ENCODE measurements around the gene FBRSL1. TPM values are rescaled to one million over a fixed set of nuclear protein-coding genes. Genes with fewer than 3 reads are reported as not detected.
A peak's percentile ranks its signal among the peaks of the same experiment; 100 is the strongest.

The FBRSL1 gene
- total and polyA plus RNA-seq, 9 of the 15 experiments (the other 6 are each of a cell fraction or from before 2014, with no cell fraction given) = 0.24 to 129 (median 7.3) TPM

DNA sequence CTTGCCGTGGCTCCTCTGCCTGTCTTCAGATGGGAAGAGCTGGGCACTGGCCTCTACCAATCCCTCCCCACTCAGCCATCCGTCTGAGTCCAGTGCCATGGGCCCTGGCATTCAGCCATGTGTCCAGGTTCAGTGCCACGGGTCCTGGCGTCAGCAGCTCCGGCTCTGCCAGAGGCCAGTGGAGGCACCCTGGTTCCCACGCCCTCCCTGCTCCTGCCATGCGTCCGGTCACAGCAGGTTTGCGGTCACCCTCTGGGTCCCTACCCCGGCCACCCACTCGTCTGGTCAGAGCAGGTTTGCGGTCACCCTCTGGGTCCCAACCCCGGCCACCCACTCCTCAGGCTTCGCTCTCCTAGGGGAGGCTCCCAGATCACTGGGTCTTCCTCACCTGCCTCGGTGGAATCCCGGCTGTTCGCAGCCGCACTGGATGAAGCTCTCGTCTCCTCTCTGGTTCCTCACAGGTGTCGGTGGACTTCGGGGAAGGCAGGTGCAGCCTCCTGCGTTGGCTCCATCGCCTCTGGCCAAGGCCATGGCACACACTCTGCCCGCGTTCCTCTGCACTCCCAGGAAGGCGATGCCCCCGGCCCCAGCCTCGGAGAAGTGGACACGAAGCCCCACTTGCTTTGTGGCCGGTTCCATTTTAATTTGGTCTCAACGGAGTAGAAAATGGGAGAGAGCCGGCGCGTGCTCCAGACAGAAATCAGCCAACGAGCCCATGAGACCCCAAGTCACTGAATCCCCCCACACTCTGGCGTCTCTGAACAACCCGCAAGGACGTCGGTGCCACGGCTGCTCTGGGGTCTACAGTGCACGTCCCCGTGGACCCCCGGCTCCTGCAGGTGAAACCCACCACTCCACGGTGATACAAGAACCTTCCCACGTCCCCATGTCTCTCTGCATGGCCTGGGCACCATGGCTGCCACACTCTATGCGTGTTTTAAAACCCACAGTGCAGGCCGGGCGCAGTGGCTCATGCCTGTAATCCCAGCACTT is 47.8 kb upstream of the FBRSL1 start:
- Histone ChIP-seq H3K9ac (ENCODE audit: insufficient read depth in 1 of 2, low read depth in 2 of 2, low read length in 2 of 2) (no peak overlapping the region), H3K27ac (ENCODE audit: extremely low read depth, low read depth, low read length) (no peak overlapping the region), H3K27me3 (ENCODE audit: control insufficient read depth in 2 of 2, insufficient read depth in 2 of 2, low read length in 2 of 2) (peaks cover 7 to 50% of the 10 kb centered on the region in 2 experiments; a peak in 4 of 5 replicates), H3K79me2 (ENCODE audit: control insufficient read depth, insufficient read depth, low read length) (no peaks in the 10 kb centered on the region), H3K4me2 (ENCODE audit: insufficient read depth, low read length) (no peak overlapping the region), H3K9me1 (ENCODE audit: control insufficient read depth, insufficient read depth, low read length) (no peaks in the 10 kb centered on the region), H3K4me3 (no peak overlapping the region), H3K36me3 (ENCODE audit: control insufficient read depth, insufficient read depth, low read length) (no peaks in the 10 kb centered on the region), H2AFZ (ENCODE audit: low read depth, low read length) (no peak overlapping the region), H4K20me1 (replicated peaks; ENCODE audit: control insufficient read depth, insufficient read depth, low read length) (no peaks in the 10 kb centered on the region), H3K9me3 (replicated peaks; ENCODE audit: control insufficient read depth, insufficient read depth, low read depth, low read length) (peaks cover 2% of the 10 kb centered on the region; the same call in 1 of the 2 replicates), H3K4me1 (replicated peaks in 1 of 2; ENCODE audit: control insufficient read depth in 2 of 2, insufficient read depth in 2 of 2, low read length in 2 of 2) (peaks cover 0 to 42% of the 10 kb centered on the region in 2 experiments; a peak in 3 of 5 replicates)
- DNase-seq (ENCODE audit: extremely low read depth in 1 of 4, low spot score in 3 of 4) (no peak), ATAC-seq (no peak), FAIRE-seq (no peak)
- ChIA-PET CTCF (ENCODE audit: low intra/inter-chr PET ratio) (no interaction called here), POLR2A (no interaction called here)
- no peak for TF ChIP-seq SMARCA5 (IDR thresholded peaks at IDR 0.05)
- TF ChIP-seq POLR2G (IDR thresholded peaks at IDR 0.05; ENCODE audit: low read depth, low read length) = peak; percentile 18
- TF ChIP-seq HMG20B (CRISPR knock-in tag; IDR thresholded peaks at IDR 0.05) = no peak
- no peak for TF ChIP-seq NCOR1 (IDR thresholded peaks at IDR 0.05)
- TF ChIP-seq, protein P1, sequence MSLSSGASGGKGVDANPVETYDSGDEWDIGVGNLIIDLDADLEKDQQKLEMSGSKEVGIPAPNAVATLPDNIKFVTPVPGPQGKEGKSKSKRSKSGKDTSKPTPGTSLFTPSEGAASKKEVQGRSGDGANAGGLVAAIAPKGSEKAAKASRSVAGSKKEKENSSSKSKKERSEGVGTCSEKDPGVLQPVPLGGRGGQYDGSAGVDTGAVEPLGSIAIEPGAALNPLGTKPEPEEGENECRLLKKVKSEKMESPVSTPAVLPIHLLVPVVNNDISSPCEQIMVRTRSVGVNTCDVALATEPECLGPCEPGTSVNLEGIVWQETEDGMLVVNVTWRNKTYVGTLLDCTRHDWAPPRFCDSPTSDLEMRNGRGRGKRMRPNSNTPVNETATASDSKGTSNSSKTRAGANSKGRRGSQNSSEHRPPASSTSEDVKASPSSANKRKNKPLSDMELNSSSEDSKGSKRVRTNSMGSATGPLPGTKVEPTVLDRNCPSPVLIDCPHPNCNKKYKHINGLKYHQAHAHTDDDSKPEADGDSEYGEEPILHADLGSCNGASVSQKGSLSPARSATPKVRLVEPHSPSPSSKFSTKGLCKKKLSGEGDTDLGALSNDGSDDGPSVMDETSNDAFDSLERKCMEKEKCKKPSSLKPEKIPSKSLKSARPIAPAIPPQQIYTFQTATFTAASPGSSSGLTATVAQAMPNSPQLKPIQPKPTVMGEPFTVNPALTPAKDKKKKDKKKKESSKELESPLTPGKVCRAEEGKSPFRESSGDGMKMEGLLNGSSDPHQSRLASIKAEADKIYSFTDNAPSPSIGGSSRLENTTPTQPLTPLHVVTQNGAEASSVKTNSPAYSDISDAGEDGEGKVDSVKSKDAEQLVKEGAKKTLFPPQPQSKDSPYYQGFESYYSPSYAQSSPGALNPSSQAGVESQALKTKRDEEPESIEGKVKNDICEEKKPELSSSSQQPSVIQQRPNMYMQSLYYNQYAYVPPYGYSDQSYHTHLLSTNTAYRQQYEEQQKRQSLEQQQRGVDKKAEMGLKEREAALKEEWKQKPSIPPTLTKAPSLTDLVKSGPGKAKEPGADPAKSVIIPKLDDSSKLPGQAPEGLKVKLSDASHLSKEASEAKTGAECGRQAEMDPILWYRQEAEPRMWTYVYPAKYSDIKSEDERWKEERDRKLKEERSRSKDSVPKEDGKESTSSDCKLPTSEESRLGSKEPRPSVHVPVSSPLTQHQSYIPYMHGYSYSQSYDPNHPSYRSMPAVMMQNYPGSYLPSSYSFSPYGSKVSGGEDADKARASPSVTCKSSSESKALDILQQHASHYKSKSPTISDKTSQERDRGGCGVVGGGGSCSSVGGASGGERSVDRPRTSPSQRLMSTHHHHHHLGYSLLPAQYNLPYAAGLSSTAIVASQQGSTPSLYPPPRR (CRISPR knock-in tag; IDR thresholded peaks at IDR 0.05; ENCODE audit: borderline replicate concordance) = no peak
- in situ Hi-C loops (cut with MboI) (no loop called here), intact Hi-C loops (cut with micrococcal nuclease) (no loop called here)
- WGBS (ENCODE audit: insufficient coverage, low coverage, missing lambda C conversion rate) = 36% methylated on average over 44 of the region's 48 CpGs
- no TSS peak for BruUV-seq (replicated peaks)
